HG02623 (cell line): ENCODE results near the gene CENPV.
"Not testable (repeated sequence)": the region's sequence is repeated elsewhere in the genome, so short reads cannot be mapped to it uniquely, and the experiment has no call there.

Experiments
- ATAC-seq: cut with Tn5 transposase; IDR thresholded peaks from one replicate; pipeline ENCODE4 v1.9.1; 2021; ENCODE audit warnings: moderate library complexity; ENCODE audit not compliant: unreplicated experiment

The CENPV gene

GRCh38 chr17:16314859-16315258 lies 38.4 kb downstream of the CENPV start:
- no peak for ATAC-seq

GRCh38 chr17:16314189-16314588 lies 39.1 kb downstream of the CENPV start:
- ATAC-seq = no peak

GRCh38 chr17:16313139-16314090 lies 39.9 kb downstream of the CENPV start:
- no peak for ATAC-seq

- not testable (repeated sequence) for ATAC-seq
Observed at GRCh38 chr17:16312061-16312460, 41.2 kb downstream of the CENPV start.

GRCh38 chr17:16306211-16306610 lies 47.1 kb downstream of the CENPV start:
- no peak for ATAC-seq

- ATAC-seq = no peak
Observed at GRCh38 chr17:16304830-16305229, 48.4 kb downstream of the CENPV start.

- no peak for ATAC-seq
Observed at GRCh38 chr17:16302856-16303255, 50.4 kb downstream of the CENPV start.

GRCh38 chr17:16301963-16302855 lies 51.1 kb downstream of the CENPV start:
- no peak for ATAC-seq

- no peak for ATAC-seq
Observed at GRCh38 chr17:16300554-16300953, 52.7 kb downstream of the CENPV start.

GRCh38 chr17:16298140-16298662 lies 55.1 kb downstream of the CENPV start:
- no peak for ATAC-seq

- no peak for ATAC-seq
Observed at GRCh38 chr17:16297367-16298139, 55.7 kb downstream of the CENPV start.

GRCh38 chr17:16296072-16296471 lies 57.2 kb downstream of the CENPV start:
- not testable (repeated sequence) for ATAC-seq

- no peak for ATAC-seq
Observed at GRCh38 chr17:16294560-16294959, 58.7 kb downstream of the CENPV start.

- no peak for ATAC-seq
Observed at GRCh38 chr17:16293931-16294330, 59.3 kb downstream of the CENPV start.
